ENCODE data around the gene ZNF823.

DNA sequence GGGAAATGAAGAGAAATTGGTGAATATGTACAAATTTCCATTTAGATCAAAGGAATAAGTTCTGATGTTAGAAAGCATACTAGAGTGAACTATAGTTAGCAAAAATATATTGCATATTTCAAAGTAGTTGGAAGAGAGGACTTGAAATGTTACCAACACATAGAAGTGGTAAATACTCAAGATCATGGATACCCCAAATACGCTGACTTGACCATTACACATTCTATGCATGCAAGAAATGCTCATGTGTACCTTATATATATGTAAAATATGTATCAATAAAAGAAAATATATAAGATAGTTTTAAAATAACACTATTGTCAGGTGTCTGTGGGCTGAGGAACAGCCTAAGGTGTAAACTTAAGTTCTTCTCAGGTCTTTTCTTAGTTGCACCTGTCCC is 45.0 kb upstream of the ZNF823 start:
- no peak for TF ChIP-seq CTCF (IDR thresholded peaks at IDR 0.05; ENCODE audit: low read depth, low read length)
- no peak for TF ChIP-seq POLR2A (IDR thresholded peaks at IDR 0.05; ENCODE audit: extremely low read depth, insufficient read length)
- TF ChIP-seq MYC (IDR thresholded peaks at IDR 0.05; ENCODE audit: low read depth, low read length), result no peak

All from NB4 (cell line).